Kidney epithelial cell (primary cell): ENCODE results near the gene IL7R. TPM values are rescaled to one million over a fixed set of nuclear protein-coding genes. Genes with fewer than 3 reads are reported as not detected.

Experiments
- DNase-seq: peaks from one replicate; pipeline ENCODE4 v3.0.0-alpha.2; 2010; ENCODE audit warnings: low read depth
- H3K27me3 ChIP-seq: 2 replicates; pipeline ENCODE4 v1.6.0; 2011; ENCODE audit warnings: low read length; ENCODE audit not compliant: control insufficient read depth, insufficient read depth
- H3K36me3 ChIP-seq: 2 replicates; pipeline ENCODE4 v1.5.1; 2011; ENCODE audit warnings: low read length; ENCODE audit not compliant: control insufficient read depth, insufficient read depth
- H3K4me3 ChIP-seq: 2 replicates; pipeline ENCODE4 v1.5.1; 2011; ENCODE audit warnings: low read depth, mild to moderate bottlenecking, control low read depth, low read length
- CTCF ChIP-seq: IDR thresholded peaks from 2 replicates; pipeline ENCODE4 v1.5.1; 2011; ENCODE audit warnings: mild to moderate bottlenecking, moderate library complexity, low read length, control low read depth, inconsistent platforms; ENCODE audit not compliant: insufficient read depth, poor library complexity, severe bottlenecking
- total RNA-seq: library from RNA; depleted of rRNA; stranded (reverse); fragments of >200 nt; gene quantifications from 2 replicates; pipeline ENCODE4 v1.2.3, GENCODE V29; 2015

The IL7R gene
- total RNA-seq, result 1.6 and 4.0 TPM in 2 replicates

- Histone ChIP-seq H3K27me3 (no peaks in the 10 kb centered on the region), H3K36me3 (no peaks in the 10 kb centered on the region), H3K4me3 (no peak within 1 kb of the TSS)
- DNase-seq, result no peak
- TF ChIP-seq CTCF, result no peak
Observed at GRCh38 chr5:35856765-35857351, at the start of gene IL7R. TSS of gene IL7R (plus strand) at chr5:35856891. CDS start at chr5:35856978, 87 bp downstream.

GRCh38 chr5:35810601-35811000 is 46.1 kb upstream of the IL7R start:
- Histone ChIP-seq H3K36me3 (no peaks in the 10 kb centered on the region), H3K4me3 (no peak overlapping the region), H3K27me3 (no peaks in the 10 kb centered on the region)
- no peak for TF ChIP-seq CTCF
- no peak for DNase-seq

GRCh38 chr5:35811108-35811741 is 45.5 kb upstream of the IL7R start:
- no peaks in the 10 kb centered on the region for H3K36me3 ChIP-seq
- no peaks in the 10 kb centered on the region for H3K27me3 ChIP-seq
- no peak for DNase-seq
- no peak overlapping the region for H3K4me3 ChIP-seq
- no peak for TF ChIP-seq CTCF

- TF ChIP-seq CTCF, result no peak
- Histone ChIP-seq H3K27me3 (no peaks in the 10 kb centered on the region), H3K4me3 (no peak overlapping the region), H3K36me3 (no peaks in the 10 kb centered on the region)
- DNase-seq, result no peak
Observed at GRCh38 chr5:35813521-35813920, 43.2 kb upstream of the IL7R start.

- H3K36me3 ChIP-seq, result no peaks in the 10 kb centered on the region
- DNase-seq, result no peak
- TF ChIP-seq CTCF, result peak; percentile 19
- H3K27me3 ChIP-seq, result no peaks in the 10 kb centered on the region
- H3K4me3 ChIP-seq, result no peak overlapping the region
Observed at GRCh38 chr5:35815089-35815936, 41.4 kb upstream of the IL7R start.
